Measurements from ENCODE around the gene LILRA5. TPM values are rescaled to one million over a fixed set of nuclear protein-coding genes. Genes with fewer than 3 reads are reported as not detected.

The LILRA5 gene
- total RNA-seq, 1 experiment from 2014 or later, result not detected

GRCh38 chr19:54302257-54302656 lies 10.7 kb downstream of the LILRA5 start:
- ChIA-PET POLR2A (no interaction called here), CTCF (no interaction called here)
- ATAC-seq, result no peak
- Mint-ChIP-seq H3K27ac (no peak overlapping the region), H3K4me1 (no peaks in the 10 kb centered on the region), H3K36me3 (no peaks in the 10 kb centered on the region), H3K9me3 (peaks cover 5% of the 10 kb centered on the region), H3K27me3 (ENCODE audit: low read depth) (peaks cover 57% of the 10 kb centered on the region), H3K4me3 (no peak overlapping the region)
- no peak for DNase-seq (ENCODE audit: low spot score)
- TF ChIP-seq CREB1 (CRISPR knock-in tag; IDR thresholded peaks at IDR 0.05) (no peak), NR1H2 (CRISPR knock-in tag; IDR thresholded peaks at IDR 0.05) (no peak), PREB (CRISPR knock-in tag; IDR thresholded peaks at IDR 0.05; ENCODE audit: borderline replicate concordance) (no peak), TEAD1 (CRISPR knock-in tag; IDR thresholded peaks at IDR 0.05) (no peak), EMX1 (CRISPR knock-in tag; IDR thresholded peaks at IDR 0.05) (no peak), KAT7 (CRISPR knock-in tag; IDR thresholded peaks at IDR 0.05; ENCODE audit: borderline replicate concordance) (no peak), NFYB (CRISPR knock-in tag; conservative IDR thresholded peaks at IDR 0.05; ENCODE audit: low read depth) (no peak), OVOL2 (CRISPR knock-in tag; IDR thresholded peaks at IDR 0.05; ENCODE audit: borderline replicate concordance) (no peak), SOX15 (CRISPR knock-in tag; IDR thresholded peaks at IDR 0.05) (no peak), ARID4B (CRISPR knock-in tag; IDR thresholded peaks at IDR 0.05; ENCODE audit: borderline replicate concordance) (no peak), JUN (CRISPR knock-in tag; IDR thresholded peaks at IDR 0.05) (no peak), GTF2I (CRISPR knock-in tag; conservative IDR thresholded peaks at IDR 0.05) (no peak), TP53 (CRISPR knock-in tag; IDR thresholded peaks at IDR 0.05) (no peak), MYBL2 (CRISPR knock-in tag; IDR thresholded peaks at IDR 0.05) (no peak)
- TF ChIP-seq, protein P1, sequence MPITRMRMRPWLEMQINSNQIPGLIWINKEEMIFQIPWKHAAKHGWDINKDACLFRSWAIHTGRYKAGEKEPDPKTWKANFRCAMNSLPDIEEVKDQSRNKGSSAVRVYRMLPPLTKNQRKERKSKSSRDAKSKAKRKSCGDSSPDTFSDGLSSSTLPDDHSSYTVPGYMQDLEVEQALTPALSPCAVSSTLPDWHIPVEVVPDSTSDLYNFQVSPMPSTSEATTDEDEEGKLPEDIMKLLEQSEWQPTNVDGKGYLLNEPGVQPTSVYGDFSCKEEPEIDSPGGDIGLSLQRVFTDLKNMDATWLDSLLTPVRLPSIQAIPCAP (CRISPR knock-in tag; IDR thresholded peaks at IDR 0.05), result no peak
- TF ChIP-seq, protein P2, sequence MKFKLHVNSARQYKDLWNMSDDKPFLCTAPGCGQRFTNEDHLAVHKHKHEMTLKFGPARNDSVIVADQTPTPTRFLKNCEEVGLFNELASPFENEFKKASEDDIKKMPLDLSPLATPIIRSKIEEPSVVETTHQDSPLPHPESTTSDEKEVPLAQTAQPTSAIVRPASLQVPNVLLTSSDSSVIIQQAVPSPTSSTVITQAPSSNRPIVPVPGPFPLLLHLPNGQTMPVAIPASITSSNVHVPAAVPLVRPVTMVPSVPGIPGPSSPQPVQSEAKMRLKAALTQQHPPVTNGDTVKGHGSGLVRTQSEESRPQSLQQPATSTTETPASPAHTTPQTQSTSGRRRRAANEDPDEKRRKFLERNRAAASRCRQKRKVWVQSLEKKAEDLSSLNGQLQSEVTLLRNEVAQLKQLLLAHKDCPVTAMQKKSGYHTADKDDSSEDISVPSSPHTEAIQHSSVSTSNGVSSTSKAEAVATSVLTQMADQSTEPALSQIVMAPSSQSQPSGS (CRISPR knock-in tag; IDR thresholded peaks at IDR 0.05; ENCODE audit: borderline replicate concordance, low read depth), result no peak
- TF ChIP-seq, protein P3, sequence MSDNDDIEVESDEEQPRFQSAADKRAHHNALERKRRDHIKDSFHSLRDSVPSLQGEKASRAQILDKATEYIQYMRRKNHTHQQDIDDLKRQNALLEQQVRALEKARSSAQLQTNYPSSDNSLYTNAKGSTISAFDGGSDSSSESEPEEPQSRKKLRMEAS (CRISPR knock-in tag; IDR thresholded peaks at IDR 0.05), result no peak

DNA sequence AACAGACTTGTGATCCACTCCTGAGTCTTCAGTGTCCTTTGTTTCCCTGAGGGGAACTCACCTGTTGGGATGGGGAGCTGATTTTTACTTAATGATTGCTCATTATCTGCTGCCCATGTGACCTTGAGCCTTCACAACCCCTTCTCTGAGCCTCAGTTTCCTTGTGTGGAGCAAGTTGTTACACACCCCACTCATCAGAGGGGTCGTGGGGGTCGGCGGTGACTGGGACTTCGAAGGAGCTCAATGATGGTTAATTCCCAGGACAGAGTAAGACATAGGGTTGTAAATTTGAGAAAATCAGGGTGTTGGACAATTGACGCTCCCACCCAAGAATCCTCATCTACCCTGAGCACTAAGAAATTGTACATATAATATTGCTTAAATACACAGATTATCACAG lies 13.5 kb downstream of the LILRA5 start:
- Mint-ChIP-seq H3K4me3 (no peak overlapping the region), H3K36me3 (no peaks in the 10 kb centered on the region), H3K9me3 (no peaks in the 10 kb centered on the region), H3K4me1 (no peaks in the 10 kb centered on the region), H3K27me3 (ENCODE audit: low read depth) (peaks cover 48% of the 10 kb centered on the region), H3K27ac (no peak overlapping the region)
- no peak for DNase-seq (ENCODE audit: low spot score)
- POLR2A ChIA-PET, result no interaction called here
- CTCF ChIA-PET, result no interaction called here
- ATAC-seq, result no peak
- TF ChIP-seq, protein P4, sequence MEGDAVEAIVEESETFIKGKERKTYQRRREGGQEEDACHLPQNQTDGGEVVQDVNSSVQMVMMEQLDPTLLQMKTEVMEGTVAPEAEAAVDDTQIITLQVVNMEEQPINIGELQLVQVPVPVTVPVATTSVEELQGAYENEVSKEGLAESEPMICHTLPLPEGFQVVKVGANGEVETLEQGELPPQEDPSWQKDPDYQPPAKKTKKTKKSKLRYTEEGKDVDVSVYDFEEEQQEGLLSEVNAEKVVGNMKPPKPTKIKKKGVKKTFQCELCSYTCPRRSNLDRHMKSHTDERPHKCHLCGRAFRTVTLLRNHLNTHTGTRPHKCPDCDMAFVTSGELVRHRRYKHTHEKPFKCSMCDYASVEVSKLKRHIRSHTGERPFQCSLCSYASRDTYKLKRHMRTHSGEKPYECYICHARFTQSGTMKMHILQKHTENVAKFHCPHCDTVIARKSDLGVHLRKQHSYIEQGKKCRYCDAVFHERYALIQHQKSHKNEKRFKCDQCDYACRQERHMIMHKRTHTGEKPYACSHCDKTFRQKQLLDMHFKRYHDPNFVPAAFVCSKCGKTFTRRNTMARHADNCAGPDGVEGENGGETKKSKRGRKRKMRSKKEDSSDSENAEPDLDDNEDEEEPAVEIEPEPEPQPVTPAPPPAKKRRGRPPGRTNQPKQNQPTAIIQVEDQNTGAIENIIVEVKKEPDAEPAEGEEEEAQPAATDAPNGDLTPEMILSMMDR (IDR thresholded peaks at IDR 0.05), result no peak
- TF ChIP-seq, protein P1 (CRISPR knock-in tag; IDR thresholded peaks at IDR 0.05), result no peak
- no peak for TF ChIP-seq OVOL2 (CRISPR knock-in tag; IDR thresholded peaks at IDR 0.05; ENCODE audit: borderline replicate concordance)
- no peak for TF ChIP-seq ESRRA (CRISPR knock-in tag; IDR thresholded peaks at IDR 0.05; ENCODE audit: borderline replicate concordance)
- TF ChIP-seq, protein P5, sequence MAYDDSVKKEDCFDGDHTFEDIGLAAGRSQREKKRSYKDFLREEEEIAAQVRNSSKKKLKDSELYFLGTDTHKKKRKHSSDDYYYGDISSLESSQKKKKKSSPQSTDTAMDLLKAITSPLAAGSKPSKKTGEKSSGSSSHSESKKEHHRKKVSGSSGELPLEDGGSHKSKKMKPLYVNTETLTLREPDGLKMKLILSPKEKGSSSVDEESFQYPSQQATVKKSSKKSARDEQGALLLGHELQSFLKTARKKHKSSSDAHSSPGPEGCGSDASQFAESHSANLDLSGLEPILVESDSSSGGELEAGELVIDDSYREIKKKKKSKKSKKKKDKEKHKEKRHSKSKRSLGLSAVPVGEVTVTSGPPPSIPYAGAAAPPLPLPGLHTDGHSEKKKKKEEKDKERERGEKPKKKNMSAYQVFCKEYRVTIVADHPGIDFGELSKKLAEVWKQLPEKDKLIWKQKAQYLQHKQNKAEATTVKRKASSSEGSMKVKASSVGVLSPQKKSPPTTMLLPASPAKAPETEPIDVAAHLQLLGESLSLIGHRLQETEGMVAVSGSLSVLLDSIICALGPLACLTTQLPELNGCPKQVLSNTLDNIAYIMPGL (CRISPR knock-in tag; IDR thresholded peaks at IDR 0.05), result no peak

Data from WTC11 (cell line).